Esophagus squamous epithelium (tissue), 4 donors: Measurements from ENCODE around the gene ERMN.

Experiments used
- CTCF ChIP-seq, 6 experiments: fragments of 450-650 bp in 4 of 6; fragments of 200-600 bp in 2 of 6; sonication (generic) in 2 of 6; IDR thresholded peaks; one replicate each; pipeline ENCODE4 v1.5.1; 2016 to 2019; ENCODE audit warnings: antibody characterized with exemption in 6 of 6, mild to moderate bottlenecking in 4 of 6, moderate library complexity in 4 of 6
- POLR2A ChIP-seq, 4 donors: fragments of 450-650 bp; IDR thresholded peaks; one replicate each; pipeline ENCODE4 v1.6.1; 2017; ENCODE audit warnings: antibody characterized with exemption in 4 of 4, mild to moderate bottlenecking in 4 of 4, moderate library complexity in 3 of 4

- TF ChIP-seq CTCF (IDR thresholded peaks at IDR 0.05) (no peak), POLR2A (IDR thresholded peaks at IDR 0.05) (no peak)
Observed at GRCh38 chr2:157301307-157301706, 24.3 kb downstream of the ERMN start.
